Mammary epithelial cell (primary cell): Measurements from ENCODE around the gene EEA1.

ENCODE experiments used
- CTCF ChIP-seq, 2 donors: IDR thresholded peaks in 1 of 2; conservative IDR thresholded peaks in 1 of 2; 2 replicates each; pipeline ENCODE4 v1.5.1; 2011 to 2012; ENCODE audit warnings: inconsistent platforms in 2 of 2, low read length in 2 of 2, mild to moderate bottlenecking in 2 of 2, control low read depth in 1 of 2, low read depth in 1 of 2; ENCODE audit not compliant: insufficient read depth in 1 of 2; ENCODE audit errors: extremely low read depth in 1 of 2
- EZH2 ChIP-seq: IDR thresholded peaks from 2 replicates; pipeline ENCODE4 v1.6.1; 2012; ENCODE audit warnings: low read length, inconsistent platforms, borderline replicate concordance

- no peak for TF ChIP-seq CTCF (conservative IDR thresholded peaks at IDR 0.05 in 1 of 2, IDR thresholded peaks at IDR 0.05 in 1 of 2; ENCODE audit: extremely low read depth in 1 of 2, insufficient read depth in 1 of 2, low read depth in 1 of 2, low read length in 2 of 2)
- TF ChIP-seq EZH2: no peak
Observed at GRCh38 chr12:92914170-92914569, 14.9 kb downstream of the EEA1 start.
